CD14-positive monocyte (primary cell): Measurements from ENCODE around the gene MAGOHB. TPM values are rescaled to one million over a fixed set of nuclear protein-coding genes. Genes with fewer than 3 reads are reported as not detected.

Source experiments
- DNase-seq, 3 donors: peaks; one replicate each; pipeline ENCODE4 v3.0.0-alpha.2; 2011 to 2022
- H2AFZ ChIP-seq: 2 replicates; pipeline ENCODE4 v1.6.0; 2012; ENCODE audit warnings: mild to moderate bottlenecking, low read depth, low read length, inconsistent platforms; ENCODE audit not compliant: insufficient read depth, poor library complexity, severe bottlenecking
- H3K27ac ChIP-seq, 2 donors: 1 replicate in 1 of 2; 2 replicates in 1 of 2; pipeline ENCODE4 v1.5.1; 2012 to 2013; ENCODE audit warnings: low read length in 2 of 2, control low read depth in 1 of 2, inconsistent platforms in 1 of 2, low read depth in 1 of 2, mild to moderate bottlenecking in 1 of 2
- H3K27me3 ChIP-seq, 2 donors: one replicate each; pipeline versions ENCODE4 v1.6.0 to v1.6.1; 2011 to 2013; ENCODE audit warnings: low read length in 2 of 2; ENCODE audit not compliant: control insufficient read depth in 2 of 2, insufficient read depth in 2 of 2
- H3K36me3 ChIP-seq, 2 donors: replicated peaks in 1 of 2; 1 replicate in 1 of 2; 2 replicates in 1 of 2; pipeline versions ENCODE4 v1.5.1 to v1.6.1; 2012 to 2013; ENCODE audit warnings: low read length in 2 of 2, control low read depth in 1 of 2, inconsistent platforms in 1 of 2, mild to moderate bottlenecking in 1 of 2; ENCODE audit not compliant: insufficient read depth in 2 of 2, control insufficient read depth in 1 of 2
- H3K4me1 ChIP-seq, 2 donors: 1 replicate in 1 of 2; 2 replicates in 1 of 2; pipeline versions ENCODE4 v1.5.1 to v1.6.1; 2012 to 2013; ENCODE audit warnings: low read length in 2 of 2, control low read depth in 1 of 2, inconsistent platforms in 1 of 2, mild to moderate bottlenecking in 1 of 2, moderate library complexity in 1 of 2; ENCODE audit not compliant: insufficient read depth in 2 of 2, control insufficient read depth in 1 of 2
- H3K4me2 ChIP-seq: replicated peaks from 2 replicates; pipeline ENCODE3; 2012; ENCODE audit warnings: low read length, moderate library complexity, mild to moderate bottlenecking; ENCODE audit not compliant: poor library complexity, severe bottlenecking; ENCODE audit errors: extremely low read depth
- H3K4me3 ChIP-seq, 3 experiments: fragments of 200-600 bp in 1 of 3; sonication (generic) in 1 of 3; replicated peaks in 1 of 3; 1 replicate in 2 of 3; 2 replicates in 1 of 3; pipeline ENCODE4 v1.5.1; 2011 to 2013; ENCODE audit warnings: low read length in 3 of 3, mild to moderate bottlenecking in 3 of 3, control low read depth in 2 of 3, low read depth in 2 of 3, inconsistent platforms in 1 of 3, moderate library complexity in 1 of 3
- H3K79me2 ChIP-seq: 2 replicates; pipeline ENCODE4 v1.6.0; 2012; ENCODE audit warnings: mild to moderate bottlenecking, control low read depth, inconsistent platforms, low read length, moderate library complexity; ENCODE audit not compliant: insufficient read depth
- H3K9ac ChIP-seq: 2 replicates; pipeline ENCODE4 v1.6.0; 2017; ENCODE audit warnings: low read length, mild to moderate bottlenecking; ENCODE audit not compliant: insufficient read depth, poor library complexity, severe bottlenecking
- H3K9me3 ChIP-seq, 2 donors: replicated peaks in 1 of 2; 1 replicate in 1 of 2; 2 replicates in 1 of 2; pipeline versions ENCODE4 v1.5.1 to v1.6.1; 2012 to 2013; ENCODE audit warnings: low read length in 2 of 2, control low read depth in 1 of 2; ENCODE audit not compliant: control insufficient read depth in 1 of 2, insufficient read depth in 1 of 2
- H4K20me1 ChIP-seq: 2 replicates; pipeline ENCODE4 v1.6.0; 2012; ENCODE audit warnings: mild to moderate bottlenecking, low read length, control low read depth, moderate library complexity; ENCODE audit not compliant: insufficient read depth
- H3K27ac Mint-ChIP-seq, 7 donors: one replicate each; pipeline ENCODE4 v1.8.0; 2020; ENCODE audit warnings: mild to moderate bottlenecking in 7 of 7, mixed read lengths in 7 of 7, moderate library complexity in 6 of 7, inconsistent platforms in 2 of 7
- H3K27me3 Mint-ChIP-seq, 3 donors: one replicate each; pipeline ENCODE4 v1.8.0; 2021 to 2022; ENCODE audit warnings: low read depth in 3 of 3, mild to moderate bottlenecking in 3 of 3, mixed read lengths in 3 of 3, moderate library complexity in 3 of 3, inconsistent platforms in 1 of 3
- H3K36me3 Mint-ChIP-seq, 2 donors: one replicate each; pipeline ENCODE4 v1.8.0; 2020; ENCODE audit warnings: mixed read lengths in 2 of 2, inconsistent platforms in 1 of 2, mild to moderate bottlenecking in 1 of 2
- H3K4me1 Mint-ChIP-seq: one replicate; pipeline ENCODE4 v1.8.0; 2020; ENCODE audit warnings: mild to moderate bottlenecking, mixed read lengths
- H3K4me3 Mint-ChIP-seq, 2 donors: one replicate each; pipeline ENCODE4 v1.8.0; 2020; ENCODE audit warnings: mild to moderate bottlenecking in 2 of 2, mixed read lengths in 2 of 2, moderate library complexity in 1 of 2
- H3K9me3 Mint-ChIP-seq, 7 donors: one replicate each; pipeline ENCODE4 v1.8.0; 2020 to 2022; ENCODE audit warnings: mixed read lengths in 7 of 7, mild to moderate bottlenecking in 6 of 7, moderate library complexity in 6 of 7, inconsistent platforms in 2 of 7
- CTCF ChIP-seq: fragments of 200-600 bp; IDR thresholded peaks from one replicate; pipeline ENCODE4 v1.8.0; 2022; ENCODE audit warnings: antibody characterized with exemption, mild to moderate bottlenecking
- WGBS: methylation state at CpG from one replicate; pipeline ENCODE4 v1.1.5; 2013; ENCODE audit warnings: missing lambda C conversion rate; ENCODE audit not compliant: insufficient coverage; 5-methylcytosine and 5-hydroxymethylcytosine counted together
- intact Hi-C, 2 donors: fragments of 100-400 bp; cut with micrococcal nuclease; formaldehyde crosslinking; loops; one replicate each; pipeline versions ENCODE4 v1.15.0 to v1.15.1; 2023
- polyA plus RNA-seq, 3 donors: library from polyadenylated mRNA; depleted of rRNA in 1 of 3; unstranded in 2 of 3; stranded (reverse) in 1 of 3; fragments of 300-500 nt in 2 of 3; fragments of >200 nt in 1 of 3; fragmentation: Illumina TruSeq in 2 of 3; gene quantifications; 1 replicate in 2 of 3; 2 replicates in 1 of 3; pipeline ENCODE4 v1.2.3, GENCODE V29; 2012 to 2021

The MAGOHB gene
- polyA plus RNA-seq, 3 donors: 6.9 to 23.5 (median 19.5) TPM

- no peaks in the 10 kb centered on the region for H3K79me2 ChIP-seq
- TF ChIP-seq CTCF: no peak
- H3K9me3 ChIP-seq: peaks cover 0 to 4% of the 10 kb centered on the region in 2 donors
- Mint-ChIP-seq H3K9me3 (peaks cover 5 to 16% (median 7%) of the 10 kb centered on the region in 7 donors), H3K4me1 (no peaks in the 10 kb centered on the region), H3K27me3 (peaks cover 0 to 5% (median 2%) of the 10 kb centered on the region in 3 donors), H3K27ac (no peak overlapping the region), H3K36me3 (no peaks in the 10 kb centered on the region), H3K4me3 (no peak overlapping the region)
- no peaks in the 10 kb centered on the region for H3K4me1 ChIP-seq
- H3K9ac ChIP-seq: no peak overlapping the region
- no peak overlapping the region for H2AFZ ChIP-seq
- H3K36me3 ChIP-seq: no peaks in the 10 kb centered on the region
- H4K20me1 ChIP-seq: no peaks in the 10 kb centered on the region
- no peak for DNase-seq
- H3K4me2 ChIP-seq: no peak overlapping the region
- WGBS: 91% methylated on average over 5 of the region's 11 CpGs
- no peaks in the 10 kb centered on the region for H3K27me3 ChIP-seq
- no peak overlapping the region for H3K4me3 ChIP-seq
- no peak overlapping the region for H3K27ac ChIP-seq
- intact Hi-C loops: no loop called here
Measured at GRCh38 chr12:10571141-10571540, 42.3 kb downstream of the MAGOHB start.

GRCh38 chr12:10567813-10568212, 45.6 kb downstream of the MAGOHB start:
- no peaks in the 10 kb centered on the region for H3K4me1 Mint-ChIP-seq
- H3K27me3 Mint-ChIP-seq: peaks cover 0 to 3% (median 2%) of the 10 kb centered on the region in 3 donors
- Histone ChIP-seq H2AFZ (no peak overlapping the region), H3K27ac (no peak overlapping the region), H3K4me2 (no peak overlapping the region), H3K9me3 (peaks cover 0 to 4% of the 10 kb centered on the region in 2 donors), H3K9ac (no peak overlapping the region), H3K27me3 (no peaks in the 10 kb centered on the region), H3K36me3 (no peaks in the 10 kb centered on the region), H3K4me3 (no peak overlapping the region), H3K4me1 (no peaks in the 10 kb centered on the region), H4K20me1 (no peaks in the 10 kb centered on the region), H3K79me2 (no peaks in the 10 kb centered on the region)
- no CpG with 5 or more reads among the region's 3 CpGs for WGBS
- no peak for DNase-seq
- no peak overlapping the region for H3K4me3 Mint-ChIP-seq
- TF ChIP-seq CTCF: no peak
- no peak overlapping the region for H3K27ac Mint-ChIP-seq
- H3K36me3 Mint-ChIP-seq: no peaks in the 10 kb centered on the region
- peaks cover 5 to 16% (median 7%) of the 10 kb centered on the region in 7 donors for H3K9me3 Mint-ChIP-seq
- intact Hi-C loops: no loop called here
